Natural killer cell (primary cell): ENCODE data around the gene ABCC8. TPM values are rescaled to one million over a fixed set of nuclear protein-coding genes. Genes with fewer than 3 reads are reported as not detected.

Source experiments
- ATAC-seq, 3 donors: fragments of 150-1000 bp in 2 of 3; fragments of 200-7000 bp in 1 of 3; cut with Tn5 transposase; 1 replicate in 1 of 3; 2 replicates in 2 of 3; pipeline ENCODE4 v1.10.0; 2021; ENCODE audit warnings: mild to moderate bottlenecking in 2 of 3, moderate library complexity in 2 of 3
- DNase-seq, 2 donors: peaks; one replicate each; pipeline versions ENCODE4 v3.0.0 to v3.0.0-alpha.2; 2013 to 2021; ENCODE audit warnings: mixed read lengths in 1 of 2
- H3K27ac ChIP-seq: one replicate; pipeline ENCODE4 v1.5.1; 2013; ENCODE audit warnings: mild to moderate bottlenecking, low read length
- H3K27me3 ChIP-seq: one replicate; pipeline ENCODE4 v1.6.1; 2013; ENCODE audit warnings: low read length; ENCODE audit not compliant: control insufficient read depth, insufficient read depth
- H3K36me3 ChIP-seq: one replicate; pipeline ENCODE4 v1.6.1; 2013; ENCODE audit warnings: low read length; ENCODE audit not compliant: control insufficient read depth, insufficient read depth
- H3K4me1 ChIP-seq: one replicate; pipeline ENCODE4 v1.6.1; 2013; ENCODE audit warnings: low read length; ENCODE audit not compliant: control insufficient read depth, insufficient read depth
- H3K4me3 ChIP-seq: one replicate; pipeline ENCODE4 v1.5.1; 2013; ENCODE audit warnings: low read length
- H3K9me3 ChIP-seq: one replicate; pipeline ENCODE4 v1.6.1; 2013; ENCODE audit warnings: low read length; ENCODE audit not compliant: control insufficient read depth, insufficient read depth
- H3K27ac Mint-ChIP-seq, 2 donors: one replicate each; pipeline ENCODE4 v1.8.0; 2022; ENCODE audit warnings: mild to moderate bottlenecking in 2 of 2, mixed read lengths in 2 of 2, moderate library complexity in 1 of 2
- H3K27me3 Mint-ChIP-seq, 2 donors: one replicate each; pipeline ENCODE4 v1.8.0; 2022; ENCODE audit warnings: low read depth in 2 of 2, mixed read lengths in 2 of 2
- H3K36me3 Mint-ChIP-seq: one replicate; pipeline ENCODE4 v1.8.0; 2022; ENCODE audit warnings: mixed read lengths
- H3K4me1 Mint-ChIP-seq, 2 donors: one replicate each; pipeline ENCODE4 v1.8.0; 2022; ENCODE audit warnings: mixed read lengths in 2 of 2
- H3K4me3 Mint-ChIP-seq: one replicate; pipeline ENCODE4 v1.8.0; 2022; ENCODE audit warnings: mild to moderate bottlenecking, moderate library complexity, mixed read lengths
- H3K9me3 Mint-ChIP-seq, 2 donors: one replicate each; pipeline ENCODE4 v1.8.0; 2022; ENCODE audit warnings: mixed read lengths in 2 of 2
- CTCF ChIP-seq: fragments of 200-600 bp; IDR thresholded peaks from one replicate; pipeline ENCODE4 v1.8.0; 2022; ENCODE audit warnings: antibody characterized with exemption
- WGBS: methylation state at CpG from one replicate; pipeline ENCODE4 v1.1.7; 2013; ENCODE audit warnings: missing lambda C conversion rate; ENCODE audit not compliant: insufficient coverage; 5-methylcytosine and 5-hydroxymethylcytosine counted together
- intact Hi-C: fragments of 100-400 bp; cut with micrococcal nuclease; formaldehyde crosslinking; loops from one replicate; pipeline ENCODE4 v1.14.2; 2022
- total RNA-seq, 4 donors: library from RNA; stranded (reverse); fragments of 120-200 nt in 1 of 4; gene quantifications; one replicate each; pipeline versions ENCODE4 v1.2.3 to v1.2.4, GENCODE V29; 2013 to 2022

The ABCC8 gene
- total RNA-seq, 3 donors from 2014 or later (not counting 1 experiment from before 2014, with no cell fraction given), result not detected

- TF ChIP-seq CTCF, result no peak
- Mint-ChIP-seq H3K36me3 (no peaks in the 10 kb centered on the region), H3K9me3 (no peaks in the 10 kb centered on the region), H3K4me1 (no peaks in the 10 kb centered on the region), H3K27me3 (peaks cover 0 to 5% of the 10 kb centered on the region in 2 donors), H3K27ac (no peak overlapping the region), H3K4me3 (no peak overlapping the region)
- intact Hi-C loops, result no loop called here
- no peaks in the 10 kb centered on the region for H3K27me3 ChIP-seq
- H3K27ac ChIP-seq, result no peak overlapping the region
- WGBS, result 93% methylated on average over 13 of the region's 13 CpGs
- no peaks in the 10 kb centered on the region for H3K9me3 ChIP-seq
- no peak overlapping the region for H3K4me3 ChIP-seq
- DNase-seq (no peak), ATAC-seq (no peak)
- no peaks in the 10 kb centered on the region for H3K4me1 ChIP-seq
- H3K36me3 ChIP-seq, result no peaks in the 10 kb centered on the region
These were observed 69.9 kb downstream of the ABCC8 start for GRCh38 chr11:17406818-17407149.

DNA sequence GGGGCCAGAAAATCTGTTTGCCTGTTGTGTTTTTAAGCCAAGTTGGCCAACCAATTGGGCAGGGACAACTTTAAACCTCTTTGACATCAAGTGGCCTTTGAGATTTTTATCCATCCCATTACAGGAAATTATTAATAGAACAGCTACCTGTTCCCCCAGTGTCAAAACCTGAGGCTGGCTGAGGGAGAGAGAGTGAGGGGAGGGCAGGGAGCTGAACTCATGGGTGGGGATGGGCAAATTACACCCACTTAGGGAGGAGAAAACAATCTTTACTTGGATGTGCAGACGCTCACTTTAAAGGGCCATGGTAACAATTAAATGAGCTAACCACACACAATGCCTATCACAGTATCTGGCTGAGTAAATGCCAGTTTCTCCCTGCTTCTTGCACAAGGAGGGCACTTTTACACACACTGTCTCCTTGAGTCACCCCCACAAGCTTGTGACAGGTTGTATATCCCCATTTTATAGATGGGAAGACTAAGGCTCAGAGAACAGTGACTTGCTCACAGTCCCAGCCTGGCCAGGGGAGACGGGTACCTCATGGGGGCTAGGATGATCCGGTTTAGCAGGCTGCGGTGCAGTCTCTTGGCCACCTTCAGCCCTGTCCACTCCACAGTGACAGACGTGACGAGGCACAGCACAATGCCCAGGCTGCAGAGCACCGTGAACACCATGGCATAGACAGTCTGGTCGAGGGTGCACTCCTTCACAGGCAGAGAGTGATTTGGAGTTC is 70.4 kb downstream of the ABCC8 start:
- H3K27me3 Mint-ChIP-seq, result peaks cover 0 to 3% of the 10 kb centered on the region in 2 donors
- TF ChIP-seq CTCF, result no peak

GRCh38 chr11:17405232-17406005 is 71.2 kb downstream of the ABCC8 start:
- H3K27ac ChIP-seq, result no peak overlapping the region
- intact Hi-C loops, result no loop called here
- Mint-ChIP-seq H3K4me3 (no peak overlapping the region), H3K9me3 (no peaks in the 10 kb centered on the region), H3K36me3 (no peaks in the 10 kb centered on the region), H3K27ac (no peak overlapping the region), H3K27me3 (no peaks in the 10 kb centered on the region), H3K4me1 (no peaks in the 10 kb centered on the region)
- no peaks in the 10 kb centered on the region for H3K27me3 ChIP-seq
- WGBS, result 80% methylated on average over 15 of the region's 15 CpGs
- H3K9me3 ChIP-seq, result no peaks in the 10 kb centered on the region
- DNase-seq (no peak), ATAC-seq (no peak)
- H3K4me3 ChIP-seq, result no peak overlapping the region
- peaks cover 4% of the 10 kb centered on the region for H3K4me1 ChIP-seq
- no peaks in the 10 kb centered on the region for H3K36me3 ChIP-seq
- no peak for TF ChIP-seq CTCF

More for the DNA sequence above, 70.4 kb downstream of the ABCC8 start:
- Histone ChIP-seq H3K36me3 (no peaks in the 10 kb centered on the region), H3K4me1 (no peaks in the 10 kb centered on the region), H3K27me3 (no peaks in the 10 kb centered on the region), H3K27ac (no peak overlapping the region), H3K9me3 (no peaks in the 10 kb centered on the region), H3K4me3 (no peak overlapping the region)
- DNase-seq (no peak), ATAC-seq (no peak)
- no peaks in the 10 kb centered on the region for H3K36me3 Mint-ChIP-seq
- H3K27ac Mint-ChIP-seq, result no peak overlapping the region
- H3K4me1 Mint-ChIP-seq, result no peaks in the 10 kb centered on the region
- WGBS, result 88% methylated on average over 8 of the region's 8 CpGs
- no peaks in the 10 kb centered on the region for H3K9me3 Mint-ChIP-seq
- intact Hi-C loops, result no loop called here
- no peak overlapping the region for H3K4me3 Mint-ChIP-seq
